Mesendoderm (in vitro differentiated cells): Measurements from ENCODE around the gene PGGHG.

Experiments
- DNase-seq: peaks from one replicate; pipeline ENCODE4 v3.0.0; 2013
- H2AK5ac ChIP-seq: 2 replicates; pipeline ENCODE4 v1.6.1; 2013; ENCODE audit warnings: low read length, inconsistent platforms
- H2BK120ac ChIP-seq: 2 replicates; pipeline ENCODE4 v1.6.1; 2013; ENCODE audit warnings: low read depth, mild to moderate bottlenecking, low read length, moderate library complexity, mixed read lengths
- H2BK15ac ChIP-seq: replicated peaks from 2 replicates; pipeline ENCODE4 v1.6.1; 2013; ENCODE audit warnings: low read depth, mild to moderate bottlenecking, moderate library complexity
- H2BK5ac ChIP-seq: 2 replicates; pipeline ENCODE4 v1.6.1; 2013; ENCODE audit warnings: low read length, inconsistent platforms
- H3K18ac ChIP-seq: 2 replicates; pipeline ENCODE4 v1.6.1; 2013; ENCODE audit warnings: mild to moderate bottlenecking, low read length, mixed read lengths
- H3K23ac ChIP-seq: one replicate; pipeline ENCODE4 v1.6.1; 2013; ENCODE audit warnings: low read length
- H3K27ac ChIP-seq: 2 replicates; pipeline ENCODE4 v1.5.1; 2013; ENCODE audit warnings: low read depth, mild to moderate bottlenecking, inconsistent platforms, low read length, moderate library complexity
- H3K27me3 ChIP-seq: 2 replicates; pipeline ENCODE4 v1.6.1; 2013; ENCODE audit warnings: low read length, control low read depth, mild to moderate bottlenecking, inconsistent platforms; ENCODE audit not compliant: insufficient read depth, poor library complexity
- H3K36me3 ChIP-seq: 2 replicates; pipeline ENCODE4 v1.6.1; 2013; ENCODE audit warnings: low read length, inconsistent platforms; ENCODE audit not compliant: control insufficient read depth, insufficient read depth
- H3K4ac ChIP-seq: one replicate; pipeline ENCODE4 v1.6.1; 2013; ENCODE audit warnings: low read depth, mild to moderate bottlenecking, low read length, moderate library complexity
- H3K4me1 ChIP-seq: 2 replicates; pipeline ENCODE4 v1.6.1; 2013; ENCODE audit warnings: low read depth, low read length, inconsistent platforms; ENCODE audit not compliant: control insufficient read depth
- H3K4me2 ChIP-seq: 2 replicates; pipeline ENCODE4 v1.6.1; 2013; ENCODE audit warnings: low read length
- H3K4me3 ChIP-seq: 2 replicates; pipeline ENCODE4 v1.5.1; 2013; ENCODE audit warnings: mild to moderate bottlenecking, low read length
- H3K56ac ChIP-seq: one replicate; pipeline ENCODE4 v1.6.1; 2013; ENCODE audit warnings: low read length
- H3K79me1 ChIP-seq: 2 replicates; pipeline ENCODE4 v1.6.1; 2013; ENCODE audit warnings: low read length, inconsistent platforms
- H3K79me2 ChIP-seq: 2 replicates; pipeline ENCODE4 v1.6.1; 2013; ENCODE audit warnings: mild to moderate bottlenecking, low read length; ENCODE audit not compliant: control insufficient read depth, insufficient read depth
- H3K9ac ChIP-seq: 2 replicates; pipeline ENCODE4 v1.6.1; 2013; ENCODE audit warnings: low read length, inconsistent platforms
- H4K5ac ChIP-seq: one replicate; pipeline ENCODE4 v1.6.1; 2013; ENCODE audit warnings: low read length
- H4K8ac ChIP-seq: one replicate; pipeline ENCODE4 v1.6.1; 2013; ENCODE audit warnings: low read depth, mild to moderate bottlenecking, control low read depth, low read length, moderate library complexity
- WGBS: extraction: QIAGEN DNeasy Blood & Tissue Kit; methylation state at CpG from one replicate; pipeline ENCODE4 v1.1.7; 2013; ENCODE audit warnings: low lambda C conversion rate, missing lambda C conversion rate; ENCODE audit not compliant: insufficient coverage; ENCODE audit errors: extremely low coverage; 5-methylcytosine and 5-hydroxymethylcytosine counted together

PGGHG gene

DNA sequence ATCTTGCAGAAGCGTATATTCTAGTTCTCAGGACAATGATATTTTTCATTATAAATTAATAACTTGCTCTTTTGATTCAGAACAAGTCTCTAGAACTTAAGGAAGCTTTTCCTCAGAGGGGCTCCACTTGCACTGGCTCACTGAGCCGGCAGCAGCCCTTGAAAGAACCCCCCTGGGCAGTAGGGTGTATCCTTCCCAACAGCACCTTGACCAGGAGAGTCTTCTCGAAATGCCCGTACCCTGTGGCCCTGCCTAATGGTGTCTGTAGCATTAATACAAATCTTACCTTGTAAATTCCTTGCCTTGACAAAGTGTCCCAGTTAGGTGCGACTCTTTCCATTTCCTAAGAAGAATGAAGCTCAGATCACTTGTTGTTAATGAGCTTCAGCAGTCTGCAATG lies 38.7 kb upstream of the PGGHG start:
- H4K5ac ChIP-seq, result no peak overlapping the region
- no CpG with 5 or more reads among the region's 5 CpGs for WGBS

GRCh38 chr11:250740-251299 lies 38.1 kb upstream of the PGGHG start:
- Histone ChIP-seq H3K4ac (no peak overlapping the region), H2BK120ac (no peak overlapping the region), H2AK5ac (no peak overlapping the region), H2BK15ac (no peak overlapping the region), H4K8ac (no peak overlapping the region), H3K79me2 (no peaks in the 10 kb centered on the region), H3K27me3 (no peaks in the 10 kb centered on the region), H3K4me3 (no peak overlapping the region), H2BK5ac (no peak overlapping the region), H3K27ac (no peak overlapping the region), H3K4me1 (no peaks in the 10 kb centered on the region), H3K56ac (no peak overlapping the region), H3K18ac (no peak overlapping the region), H3K9ac (no peak overlapping the region), H3K79me1 (no peaks in the 10 kb centered on the region), H3K36me3 (peaks cover 9% of the 10 kb centered on the region), H4K5ac (no peak overlapping the region), H3K23ac (no peak overlapping the region), H3K4me2 (no peak overlapping the region)
- peak; percentile 80 for DNase-seq
- no CpG with 5 or more reads among the region's 10 CpGs for WGBS

More for the DNA sequence above, 38.7 kb upstream of the PGGHG start:
- H3K23ac ChIP-seq, result no peak overlapping the region
- H3K56ac ChIP-seq, result no peak overlapping the region
- H3K4ac ChIP-seq, result no peak overlapping the region
- H3K4me2 ChIP-seq, result no peak overlapping the region
- no peaks in the 10 kb centered on the region for H3K79me1 ChIP-seq
- no peak overlapping the region for H3K9ac ChIP-seq
- H3K18ac ChIP-seq, result no peak overlapping the region
- no peaks in the 10 kb centered on the region for H3K4me1 ChIP-seq
- no peak overlapping the region for H3K4me3 ChIP-seq
- no peak overlapping the region for H2AK5ac ChIP-seq
- no peak overlapping the region for H2BK5ac ChIP-seq
- no peak overlapping the region for H3K27ac ChIP-seq
- no peak overlapping the region for H2BK15ac ChIP-seq
- H3K27me3 ChIP-seq, result no peaks in the 10 kb centered on the region
- no peak for DNase-seq
- no peaks in the 10 kb centered on the region for H3K79me2 ChIP-seq
- H2BK120ac ChIP-seq, result no peak overlapping the region
- no peak overlapping the region for H4K8ac ChIP-seq
- peaks cover 10% of the 10 kb centered on the region for H3K36me3 ChIP-seq

DNA sequence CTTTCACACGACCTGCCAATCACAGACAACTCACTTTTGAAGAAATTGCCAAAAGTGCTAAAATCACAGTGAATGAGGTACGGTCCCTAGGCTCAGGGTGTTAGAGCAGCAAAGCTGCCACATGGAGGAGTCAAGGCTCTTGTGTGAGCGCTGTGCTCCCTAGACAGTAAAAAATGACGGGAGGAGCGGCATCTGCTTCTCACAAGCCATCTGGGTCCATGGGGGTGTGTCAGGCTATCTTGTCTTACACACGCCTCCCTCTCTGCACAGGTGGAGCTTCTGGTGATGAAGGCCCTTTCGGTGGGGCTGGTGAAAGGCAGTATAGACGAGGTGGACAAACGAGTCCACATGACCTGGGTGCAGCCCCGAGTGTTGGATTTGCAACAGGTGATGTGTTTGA lies 37.4 kb upstream of the PGGHG start:
- no peak overlapping the region for H3K9ac ChIP-seq
- no peak overlapping the region for H2AK5ac ChIP-seq
- no peak overlapping the region for H2BK5ac ChIP-seq
- H3K79me1 ChIP-seq, result no peaks in the 10 kb centered on the region
- H3K18ac ChIP-seq, result no peak overlapping the region
- no peak overlapping the region for H2BK15ac ChIP-seq
- H3K4me3 ChIP-seq, result no peak overlapping the region
- no peak overlapping the region for H3K23ac ChIP-seq
- H3K4me1 ChIP-seq, result no peaks in the 10 kb centered on the region
- DNase-seq, result no peak
- H3K4ac ChIP-seq, result no peak overlapping the region
- no CpG with 5 or more reads among the region's 10 CpGs for WGBS
- peaks cover 9% of the 10 kb centered on the region for H3K36me3 ChIP-seq
- H3K56ac ChIP-seq, result no peak overlapping the region
- H4K5ac ChIP-seq, result no peak overlapping the region
- no peak overlapping the region for H2BK120ac ChIP-seq
- no peak overlapping the region for H4K8ac ChIP-seq
- no peaks in the 10 kb centered on the region for H3K27me3 ChIP-seq
- H3K27ac ChIP-seq, result no peak overlapping the region
- no peaks in the 10 kb centered on the region for H3K79me2 ChIP-seq
- no peak overlapping the region for H3K4me2 ChIP-seq

DNA sequence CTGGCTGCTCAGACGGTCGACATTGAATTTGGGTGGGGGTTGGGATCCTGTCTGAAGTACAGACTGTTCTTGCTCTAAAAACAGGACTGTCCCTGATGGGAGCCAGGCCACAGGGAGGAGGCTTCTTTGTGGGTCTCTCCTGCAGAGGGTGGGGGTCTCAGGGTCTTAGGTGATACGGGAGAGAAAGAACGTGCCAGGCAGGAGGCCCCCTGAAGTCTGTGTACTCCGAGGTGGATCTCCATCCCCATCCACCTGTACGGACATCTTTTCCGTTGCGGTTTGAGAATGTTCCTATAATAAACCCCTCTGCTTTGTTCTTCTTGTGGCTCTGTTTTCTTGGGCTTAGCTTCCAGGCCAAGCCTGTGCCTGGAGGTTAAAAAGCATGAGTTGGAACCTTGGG lies 36.3 kb upstream of the PGGHG start:
- Histone ChIP-seq H3K23ac (no peak overlapping the region), H4K8ac (no peak overlapping the region), H2BK15ac (no peak overlapping the region), H3K36me3 (peaks cover 7% of the 10 kb centered on the region), H3K27me3 (no peaks in the 10 kb centered on the region), H3K18ac (no peak overlapping the region), H3K79me2 (no peaks in the 10 kb centered on the region), H3K56ac (no peak overlapping the region), H3K27ac (no peak overlapping the region), H3K79me1 (no peaks in the 10 kb centered on the region), H2BK5ac (no peak overlapping the region), H3K4me2 (no peak overlapping the region), H2BK120ac (no peak overlapping the region), H3K4me1 (no peaks in the 10 kb centered on the region), H3K4ac (no peak overlapping the region), H3K9ac (no peak overlapping the region), H4K5ac (no peak overlapping the region), H2AK5ac (no peak overlapping the region), H3K4me3 (no peak overlapping the region)
- WGBS, result no CpG with 5 or more reads among the region's 8 CpGs
- DNase-seq, result no peak

DNA sequence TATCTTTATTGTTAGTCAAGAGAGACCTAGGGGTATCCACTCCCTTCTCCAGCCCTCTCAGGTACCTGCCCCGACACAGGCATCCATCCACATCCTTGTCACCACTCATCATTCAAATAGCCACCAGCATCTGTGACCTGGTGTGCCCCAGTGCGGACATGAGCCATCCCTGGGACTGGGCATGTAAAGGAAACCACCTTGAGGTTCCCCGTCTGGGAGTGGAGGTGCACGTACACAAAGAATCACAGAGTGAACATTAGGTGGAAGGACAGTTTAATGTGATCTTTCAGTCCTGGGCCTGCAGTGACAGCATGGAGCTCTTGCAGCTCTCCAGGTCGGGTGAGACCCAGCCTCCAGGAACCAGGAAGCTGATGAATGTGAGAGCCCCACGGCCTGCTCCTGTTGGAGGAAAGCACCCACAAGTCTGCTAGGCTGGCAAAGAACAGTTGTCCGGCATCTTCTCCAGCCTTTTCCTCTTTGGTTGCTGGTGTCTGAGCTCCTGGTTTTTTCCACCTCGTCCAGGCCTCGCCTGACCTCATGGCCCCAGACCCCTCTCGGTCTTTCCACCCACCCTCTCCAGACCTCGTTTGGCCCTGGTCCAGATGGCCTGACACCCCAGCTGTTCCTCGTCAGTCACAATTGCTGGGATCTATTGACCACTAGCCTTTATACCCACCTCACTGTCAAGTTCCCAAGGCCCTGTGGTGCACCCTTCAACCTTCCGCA lies 35.6 kb upstream of the PGGHG start:
- Histone ChIP-seq H3K4me2 (no peak overlapping the region), H3K27me3 (no peaks in the 10 kb centered on the region), H2BK5ac (no peak overlapping the region), H4K5ac (no peak overlapping the region), H3K4me1 (no peaks in the 10 kb centered on the region), H3K27ac (no peak overlapping the region), H3K79me2 (no peaks in the 10 kb centered on the region), H2BK120ac (no peak overlapping the region), H2AK5ac (no peak overlapping the region), H3K18ac (no peak overlapping the region), H2BK15ac (no peak overlapping the region), H3K9ac (no peak overlapping the region), H4K8ac (no peak overlapping the region), H3K4me3 (no peak overlapping the region), H3K56ac (no peak overlapping the region), H3K79me1 (no peaks in the 10 kb centered on the region), H3K36me3 (peaks cover 7% of the 10 kb centered on the region), H3K4ac (no peak overlapping the region), H3K23ac (no peak overlapping the region)
- WGBS, result no CpG with 5 or more reads among the region's 13 CpGs
- no peak for DNase-seq

DNA sequence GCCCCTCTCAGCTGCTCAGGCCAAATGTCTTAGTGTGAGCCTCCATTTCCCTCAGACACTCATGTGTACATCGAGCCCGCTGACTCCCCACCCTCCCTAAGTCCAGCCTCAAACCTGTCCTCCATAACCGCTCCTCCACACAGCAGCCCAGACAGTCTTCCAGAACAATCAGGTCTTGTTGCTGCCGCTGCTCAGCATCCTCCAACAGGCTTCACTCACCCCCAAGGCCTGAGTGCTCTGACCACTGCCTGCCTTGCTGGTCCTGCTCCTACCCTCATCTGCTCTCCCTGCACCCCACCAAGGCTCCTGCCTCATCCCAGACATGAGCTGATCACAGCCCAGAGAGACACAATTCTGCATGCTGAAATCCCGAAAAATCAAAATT lies 35.0 kb upstream of the PGGHG start:
- H3K27ac ChIP-seq, result no peak overlapping the region
- no peak overlapping the region for H3K4me3 ChIP-seq
- H3K23ac ChIP-seq, result no peak overlapping the region
- H2BK5ac ChIP-seq, result no peak overlapping the region
- WGBS, result no CpG with 5 or more reads among the region's 5 CpGs
- no peak for DNase-seq
- H3K79me2 ChIP-seq, result no peaks in the 10 kb centered on the region
- H3K79me1 ChIP-seq, result no peaks in the 10 kb centered on the region
- H3K56ac ChIP-seq, result no peak overlapping the region
- H3K9ac ChIP-seq, result no peak overlapping the region
- no peak overlapping the region for H3K4ac ChIP-seq
- no peaks in the 10 kb centered on the region for H3K4me1 ChIP-seq
- no peak overlapping the region for H2BK15ac ChIP-seq
- H4K5ac ChIP-seq, result no peak overlapping the region
- no peaks in the 10 kb centered on the region for H3K27me3 ChIP-seq
- H4K8ac ChIP-seq, result no peak overlapping the region
- H3K4me2 ChIP-seq, result no peak overlapping the region
- H3K36me3 ChIP-seq, result peaks cover 5% of the 10 kb centered on the region
- H2BK120ac ChIP-seq, result no peak overlapping the region
- no peak overlapping the region for H2AK5ac ChIP-seq
- H3K18ac ChIP-seq, result no peak overlapping the region
